HEK293 (cell line): Measurements from ENCODE around the gene CREB3.

Experiments used
- FEZF1 ChIP-seq: fragments of 450-650 bp; formaldehyde crosslinking; IDR thresholded peaks from 2 replicates; pipeline ENCODE4 v1.5.1; 2016; ENCODE audit warnings: missing biosample characterization, missing genetic modification characterization
- HOXA7 ChIP-seq: sonication (generic); formaldehyde crosslinking; IDR thresholded peaks from 2 replicates; pipeline ENCODE4 v1.8.1; 2022; ENCODE audit warnings: missing genetic modification reagents, borderline replicate concordance
- IKZF3 ChIP-seq: fragments of 450-650 bp; IDR thresholded peaks from 2 replicates; pipeline ENCODE4 v1.5.0; 2018; ENCODE audit warnings: missing biosample characterization, mild to moderate bottlenecking, missing genetic modification characterization, moderate library complexity
- KLF1 ChIP-seq: fragments of 450-650 bp; formaldehyde crosslinking; IDR thresholded peaks from 2 replicates; pipeline ENCODE4 v1.5.1; 2016; ENCODE audit warnings: missing biosample characterization, missing genetic modification characterization
- OVOL3 ChIP-seq: fragments of 450-650 bp; formaldehyde crosslinking; IDR thresholded peaks from 2 replicates; pipeline ENCODE4 v1.5.1; 2016; ENCODE audit warnings: missing biosample characterization, missing genetic modification characterization
- YY1 ChIP-seq: fragments of 450-650 bp; formaldehyde crosslinking; IDR thresholded peaks from 2 replicates; pipeline ENCODE4 v1.5.1; 2018; ENCODE audit warnings: missing biosample characterization, missing genetic modification characterization
- ZEB2 ChIP-seq: fragments of 450-650 bp; formaldehyde crosslinking; IDR thresholded peaks from 2 replicates; pipeline ENCODE4 v1.5.1; 2016; ENCODE audit warnings: missing biosample characterization, missing genetic modification characterization
- ZNF114 ChIP-seq: fragments of 450-650 bp; formaldehyde crosslinking; IDR thresholded peaks from 2 replicates; pipeline ENCODE4 v1.5.0; 2017; ENCODE audit warnings: missing biosample characterization, missing genetic modification characterization
- ZNF2 ChIP-seq: fragments of 450-650 bp; formaldehyde crosslinking; IDR thresholded peaks from 2 replicates; pipeline ENCODE4 v1.5.1; 2016; ENCODE audit warnings: missing biosample characterization, missing genetic modification characterization
- ZNF214 ChIP-seq: fragments of 450-650 bp; formaldehyde crosslinking; IDR thresholded peaks from 2 replicates; pipeline ENCODE4 v1.5.1; 2017; ENCODE audit warnings: missing biosample characterization, mild to moderate bottlenecking, missing genetic modification characterization, borderline replicate concordance
- ZNF292 ChIP-seq: fragments of 450-650 bp; formaldehyde crosslinking; IDR thresholded peaks from 2 replicates; pipeline ENCODE4 v1.5.1; 2016; ENCODE audit warnings: low read depth, missing biosample characterization, missing genetic modification characterization, borderline replicate concordance
- ZNF37A ChIP-seq: fragments of 450-650 bp; IDR thresholded peaks from 2 replicates; pipeline ENCODE4 v1.5.1; 2018; ENCODE audit warnings: missing biosample characterization, missing genetic modification characterization
- ZNF391 ChIP-seq: fragments of 450-650 bp; formaldehyde crosslinking; IDR thresholded peaks from 2 replicates; pipeline ENCODE4 v1.5.1; 2016; ENCODE audit warnings: low read depth, missing biosample characterization, missing genetic modification characterization, borderline replicate concordance
- ZNF521 ChIP-seq: fragments of 450-650 bp; formaldehyde crosslinking; IDR thresholded peaks from 2 replicates; pipeline ENCODE4 v1.5.1; 2017; ENCODE audit warnings: missing biosample characterization, mild to moderate bottlenecking, missing genetic modification characterization
- ZNF544 ChIP-seq: fragments of 450-650 bp; formaldehyde crosslinking; IDR thresholded peaks from 2 replicates; pipeline ENCODE4 v1.5.0; 2017; ENCODE audit warnings: missing biosample characterization, missing genetic modification characterization
- ZNF548 ChIP-seq: fragments of 450-650 bp; formaldehyde crosslinking; IDR thresholded peaks from 2 replicates; pipeline ENCODE4 v1.5.1; 2016; ENCODE audit warnings: missing biosample characterization, missing genetic modification characterization
- ZNF558 ChIP-seq: fragments of 450-650 bp; formaldehyde crosslinking; IDR thresholded peaks from 2 replicates; pipeline ENCODE4 v1.5.1; 2016; ENCODE audit warnings: missing biosample characterization, missing genetic modification characterization
- ZNF658 ChIP-seq: fragments of 450-650 bp; formaldehyde crosslinking; IDR thresholded peaks from 2 replicates; pipeline ENCODE4; 2016; ENCODE audit warnings: missing biosample characterization, missing genetic modification characterization
- ZNF664 ChIP-seq: fragments of 450-650 bp; formaldehyde crosslinking; IDR thresholded peaks from 2 replicates; pipeline ENCODE4 v1.5.1; 2016; ENCODE audit warnings: missing biosample characterization, missing genetic modification characterization
- ZNF677 ChIP-seq: fragments of 450-650 bp; IDR thresholded peaks from 2 replicates; pipeline ENCODE4 v1.5.0; 2018; ENCODE audit warnings: missing biosample characterization, mild to moderate bottlenecking, missing genetic modification characterization, moderate library complexity
- ZNF76 ChIP-seq: fragments of 450-650 bp; formaldehyde crosslinking; IDR thresholded peaks from 2 replicates; pipeline ENCODE4; 2016; ENCODE audit warnings: low read depth, missing biosample characterization, missing genetic modification characterization, borderline replicate concordance
- ZNF843 ChIP-seq: fragments of 450-650 bp; formaldehyde crosslinking; IDR thresholded peaks from 2 replicates; pipeline ENCODE4 v1.5.1; 2016; ENCODE audit warnings: missing biosample characterization, missing genetic modification characterization
- ZSCAN23 ChIP-seq: fragments of 450-650 bp; formaldehyde crosslinking; IDR thresholded peaks from 2 replicates; pipeline ENCODE4 v1.5.1; 2016; ENCODE audit warnings: missing biosample characterization, missing genetic modification characterization
- TF ChIP-seq, protein P1 (sequence below): fragments of 450-650 bp; formaldehyde crosslinking; IDR thresholded peaks from 2 replicates; pipeline ENCODE4 v1.5.1; 2016; ENCODE audit warnings: missing biosample characterization, missing genetic modification characterization
- TF ChIP-seq, protein P2 (sequence below): fragments of 450-650 bp; formaldehyde crosslinking; IDR thresholded peaks from 2 replicates; pipeline ENCODE4 v1.5.1; 2017; ENCODE audit warnings: missing biosample characterization, missing genetic modification characterization
- TF ChIP-seq, protein P3 (sequence below): fragments of 450-650 bp; formaldehyde crosslinking; IDR thresholded peaks from 2 replicates; pipeline ENCODE4 v1.5.1; 2016; ENCODE audit warnings: missing biosample characterization, missing genetic modification characterization
- TF ChIP-seq, protein P4 (sequence below): fragments of 450-650 bp; formaldehyde crosslinking; IDR thresholded peaks from 2 replicates; pipeline ENCODE4 v1.5.1; 2016; ENCODE audit warnings: missing biosample characterization, missing genetic modification characterization
- TF ChIP-seq, protein P5 (sequence below): fragments of 450-650 bp; formaldehyde crosslinking; IDR thresholded peaks from 2 replicates; pipeline ENCODE4 v1.5.1; 2017; ENCODE audit warnings: missing biosample characterization, missing genetic modification characterization
- TF ChIP-seq, protein P6 (sequence below): fragments of 450-650 bp; formaldehyde crosslinking; IDR thresholded peaks from 2 replicates; pipeline ENCODE4 v1.5.1; 2016; ENCODE audit warnings: missing biosample characterization, missing genetic modification characterization
- TF ChIP-seq, protein P7 (sequence below): fragments of 450-650 bp; formaldehyde crosslinking; IDR thresholded peaks from 2 replicates; pipeline ENCODE4 v1.5.1; 2016; ENCODE audit warnings: missing biosample characterization, missing genetic modification characterization

CREB3 gene

DNA sequence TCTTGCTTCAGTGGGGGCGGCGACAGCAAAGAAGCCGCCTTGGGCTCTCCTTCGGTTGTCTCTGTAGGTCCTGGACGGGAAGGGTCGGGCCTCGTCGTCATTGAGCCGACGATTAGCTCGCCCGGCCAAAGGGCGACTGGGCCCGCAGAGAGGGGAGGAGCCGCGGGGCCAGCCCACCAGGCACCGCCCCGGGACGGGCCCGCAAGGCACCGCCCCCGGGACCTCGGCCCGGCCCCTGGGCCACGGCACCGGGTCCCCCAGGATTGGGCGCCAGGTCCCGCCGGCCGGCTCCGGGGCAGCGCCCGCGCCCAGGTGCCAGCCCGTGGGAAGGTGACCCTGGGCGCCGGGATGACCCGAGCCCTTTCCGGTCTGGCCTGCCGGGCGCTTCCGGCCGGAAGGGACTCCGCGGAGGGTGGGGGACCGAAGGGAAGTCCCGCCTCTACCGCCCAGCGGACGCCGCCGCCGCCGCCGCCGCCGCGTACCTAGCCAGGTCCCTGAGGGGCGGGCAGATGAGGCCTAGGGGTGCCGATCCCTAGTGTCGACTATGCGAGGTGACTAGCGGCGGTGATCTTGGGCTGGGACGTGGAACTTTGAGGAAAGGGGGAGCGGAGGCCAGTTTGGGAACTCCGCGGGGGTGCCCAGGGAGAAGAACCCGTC, 16.5 kb downstream of the CREB3 start, which contains the start of the genes GBA2 and RGP1 (continued):
- TF ChIP-seq, protein P1, sequence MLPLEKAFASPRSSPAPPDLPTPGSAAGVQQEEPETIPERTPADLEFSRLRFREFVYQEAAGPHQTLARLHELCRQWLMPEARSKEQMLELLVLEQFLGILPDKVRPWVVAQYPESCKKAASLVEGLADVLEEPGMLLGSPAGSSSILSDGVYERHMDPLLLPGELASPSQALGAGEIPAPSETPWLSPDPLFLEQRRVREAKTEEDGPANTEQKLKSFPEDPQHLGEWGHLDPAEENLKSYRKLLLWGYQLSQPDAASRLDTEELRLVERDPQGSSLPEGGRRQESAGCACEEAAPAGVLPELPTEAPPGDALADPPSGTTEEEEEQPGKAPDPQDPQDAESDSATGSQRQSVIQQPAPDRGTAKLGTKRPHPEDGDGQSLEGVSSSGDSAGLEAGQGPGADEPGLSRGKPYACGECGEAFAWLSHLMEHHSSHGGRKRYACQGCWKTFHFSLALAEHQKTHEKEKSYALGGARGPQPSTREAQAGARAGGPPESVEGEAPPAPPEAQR (tag by site-specific recombination) = no peak
- TF ChIP-seq ZNF544 (tag by site-specific recombination) = no peak
- TF ChIP-seq ZNF664 (tag by site-specific recombination) = no peak
- no peak for TF ChIP-seq ZNF391 (tag by site-specific recombination)
- TF ChIP-seq IKZF3 = peak; percentile 88
- TF ChIP-seq ZNF114 (tag by site-specific recombination) = no peak
- TF ChIP-seq ZNF521 (tag by site-specific recombination) = no peak
- TF ChIP-seq ZNF558 (tag by site-specific recombination) = no peak
- TF ChIP-seq OVOL3 (tag by site-specific recombination) = no peak
- no peak for TF ChIP-seq ZNF677
- TF ChIP-seq ZNF658 (tag by site-specific recombination) = no peak
- no peak for TF ChIP-seq ZSCAN23 (tag by site-specific recombination)
- no peak for TF ChIP-seq FEZF1 (tag by site-specific recombination)
- no peak for TF ChIP-seq HOXA7
- TF ChIP-seq, protein P2, sequence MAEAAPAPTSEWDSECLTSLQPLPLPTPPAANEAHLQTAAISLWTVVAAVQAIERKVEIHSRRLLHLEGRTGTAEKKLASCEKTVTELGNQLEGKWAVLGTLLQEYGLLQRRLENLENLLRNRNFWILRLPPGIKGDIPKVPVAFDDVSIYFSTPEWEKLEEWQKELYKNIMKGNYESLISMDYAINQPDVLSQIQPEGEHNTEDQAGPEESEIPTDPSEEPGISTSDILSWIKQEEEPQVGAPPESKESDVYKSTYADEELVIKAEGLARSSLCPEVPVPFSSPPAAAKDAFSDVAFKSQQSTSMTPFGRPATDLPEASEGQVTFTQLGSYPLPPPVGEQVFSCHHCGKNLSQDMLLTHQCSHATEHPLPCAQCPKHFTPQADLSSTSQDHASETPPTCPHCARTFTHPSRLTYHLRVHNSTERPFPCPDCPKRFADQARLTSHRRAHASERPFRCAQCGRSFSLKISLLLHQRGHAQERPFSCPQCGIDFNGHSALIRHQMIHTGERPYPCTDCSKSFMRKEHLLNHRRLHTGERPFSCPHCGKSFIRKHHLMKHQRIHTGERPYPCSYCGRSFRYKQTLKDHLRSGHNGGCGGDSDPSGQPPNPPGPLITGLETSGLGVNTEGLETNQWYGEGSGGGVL = no peak
- no peak for TF ChIP-seq ZNF843 (tag by site-specific recombination)
- TF ChIP-seq KLF1 (tag by site-specific recombination) = no peak
- TF ChIP-seq ZNF292 = no peak
- TF ChIP-seq, protein P3, sequence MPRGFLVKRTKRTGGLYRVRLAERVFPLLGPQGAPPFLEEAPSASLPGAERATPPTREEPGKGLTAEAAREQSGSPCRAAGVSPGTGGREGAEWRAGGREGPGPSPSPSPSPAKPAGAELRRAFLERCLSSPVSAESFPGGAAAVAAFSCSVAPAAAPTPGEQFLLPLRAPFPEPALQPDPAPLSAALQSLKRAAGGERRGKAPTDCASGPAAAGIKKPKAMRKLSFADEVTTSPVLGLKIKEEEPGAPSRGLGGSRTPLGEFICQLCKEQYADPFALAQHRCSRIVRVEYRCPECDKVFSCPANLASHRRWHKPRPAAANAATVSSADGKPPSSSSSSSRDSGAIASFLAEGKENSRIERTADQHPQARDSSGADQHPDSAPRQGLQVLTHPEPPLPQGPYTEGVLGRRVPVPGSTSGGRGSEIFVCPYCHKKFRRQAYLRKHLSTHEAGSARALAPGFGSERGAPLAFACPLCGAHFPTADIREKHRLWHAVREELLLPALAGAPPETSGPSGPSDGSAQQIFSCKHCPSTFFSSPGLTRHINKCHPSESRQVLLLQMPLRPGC (tag by site-specific recombination) = no peak
- no peak for TF ChIP-seq ZNF548
- TF ChIP-seq YY1 (tag by site-specific recombination) = no peak
- TF ChIP-seq, protein P4, sequence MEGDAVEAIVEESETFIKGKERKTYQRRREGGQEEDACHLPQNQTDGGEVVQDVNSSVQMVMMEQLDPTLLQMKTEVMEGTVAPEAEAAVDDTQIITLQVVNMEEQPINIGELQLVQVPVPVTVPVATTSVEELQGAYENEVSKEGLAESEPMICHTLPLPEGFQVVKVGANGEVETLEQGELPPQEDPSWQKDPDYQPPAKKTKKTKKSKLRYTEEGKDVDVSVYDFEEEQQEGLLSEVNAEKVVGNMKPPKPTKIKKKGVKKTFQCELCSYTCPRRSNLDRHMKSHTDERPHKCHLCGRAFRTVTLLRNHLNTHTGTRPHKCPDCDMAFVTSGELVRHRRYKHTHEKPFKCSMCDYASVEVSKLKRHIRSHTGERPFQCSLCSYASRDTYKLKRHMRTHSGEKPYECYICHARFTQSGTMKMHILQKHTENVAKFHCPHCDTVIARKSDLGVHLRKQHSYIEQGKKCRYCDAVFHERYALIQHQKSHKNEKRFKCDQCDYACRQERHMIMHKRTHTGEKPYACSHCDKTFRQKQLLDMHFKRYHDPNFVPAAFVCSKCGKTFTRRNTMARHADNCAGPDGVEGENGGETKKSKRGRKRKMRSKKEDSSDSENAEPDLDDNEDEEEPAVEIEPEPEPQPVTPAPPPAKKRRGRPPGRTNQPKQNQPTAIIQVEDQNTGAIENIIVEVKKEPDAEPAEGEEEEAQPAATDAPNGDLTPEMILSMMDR (tag by site-specific recombination) = no peak
- no peak for TF ChIP-seq ZNF2 (tag by site-specific recombination)
- peak; percentile 11; the same call in 1 of the 2 replicates for TF ChIP-seq ZNF76
- no peak for TF ChIP-seq ZNF214 (tag by site-specific recombination)
- TF ChIP-seq, protein P5, sequence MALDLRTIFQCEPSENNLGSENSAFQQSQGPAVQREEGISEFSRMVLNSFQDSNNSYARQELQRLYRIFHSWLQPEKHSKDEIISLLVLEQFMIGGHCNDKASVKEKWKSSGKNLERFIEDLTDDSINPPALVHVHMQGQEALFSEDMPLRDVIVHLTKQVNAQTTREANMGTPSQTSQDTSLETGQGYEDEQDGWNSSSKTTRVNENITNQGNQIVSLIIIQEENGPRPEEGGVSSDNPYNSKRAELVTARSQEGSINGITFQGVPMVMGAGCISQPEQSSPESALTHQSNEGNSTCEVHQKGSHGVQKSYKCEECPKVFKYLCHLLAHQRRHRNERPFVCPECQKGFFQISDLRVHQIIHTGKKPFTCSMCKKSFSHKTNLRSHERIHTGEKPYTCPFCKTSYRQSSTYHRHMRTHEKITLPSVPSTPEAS = no peak
- TF ChIP-seq, protein P6, sequence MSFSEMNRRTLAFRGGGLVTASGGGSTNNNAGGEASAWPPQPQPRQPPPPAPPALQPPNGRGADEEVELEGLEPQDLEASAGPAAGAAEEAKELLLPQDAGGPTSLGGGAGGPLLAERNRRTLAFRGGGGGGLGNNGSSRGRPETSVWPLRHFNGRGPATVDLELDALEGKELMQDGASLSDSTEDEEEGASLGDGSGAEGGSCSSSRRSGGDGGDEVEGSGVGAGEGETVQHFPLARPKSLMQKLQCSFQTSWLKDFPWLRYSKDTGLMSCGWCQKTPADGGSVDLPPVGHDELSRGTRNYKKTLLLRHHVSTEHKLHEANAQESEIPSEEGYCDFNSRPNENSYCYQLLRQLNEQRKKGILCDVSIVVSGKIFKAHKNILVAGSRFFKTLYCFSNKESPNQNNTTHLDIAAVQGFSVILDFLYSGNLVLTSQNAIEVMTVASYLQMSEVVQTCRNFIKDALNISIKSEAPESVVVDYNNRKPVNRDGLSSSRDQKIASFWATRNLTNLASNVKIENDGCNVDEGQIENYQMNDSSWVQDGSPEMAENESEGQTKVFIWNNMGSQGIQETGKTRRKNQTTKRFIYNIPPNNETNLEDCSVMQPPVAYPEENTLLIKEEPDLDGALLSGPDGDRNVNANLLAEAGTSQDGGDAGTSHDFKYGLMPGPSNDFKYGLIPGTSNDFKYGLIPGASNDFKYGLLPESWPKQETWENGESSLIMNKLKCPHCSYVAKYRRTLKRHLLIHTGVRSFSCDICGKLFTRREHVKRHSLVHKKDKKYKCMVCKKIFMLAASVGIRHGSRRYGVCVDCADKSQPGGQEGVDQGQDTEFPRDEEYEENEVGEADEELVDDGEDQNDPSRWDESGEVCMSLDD = no peak
- TF ChIP-seq, protein P7, sequence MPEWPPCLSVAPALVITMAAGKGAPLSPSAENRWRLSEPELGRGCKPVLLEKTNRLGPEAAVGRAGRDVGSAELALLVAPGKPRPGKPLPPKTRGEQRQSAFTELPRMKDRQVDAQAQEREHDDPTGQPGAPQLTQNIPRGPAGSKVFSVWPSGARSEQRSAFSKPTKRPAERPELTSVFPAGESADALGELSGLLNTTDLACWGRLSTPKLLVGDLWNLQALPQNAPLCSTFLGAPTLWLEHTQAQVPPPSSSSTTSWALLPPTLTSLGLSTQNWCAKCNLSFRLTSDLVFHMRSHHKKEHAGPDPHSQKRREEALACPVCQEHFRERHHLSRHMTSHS (tag by site-specific recombination) = no peak
- TF ChIP-seq ZEB2 = peak; percentile 48; the same call in 1 of the 2 replicates
- no peak for TF ChIP-seq ZNF37A (tag by site-specific recombination)
